Transverse colon (tissue), 4 donors: ENCODE measurements around the gene TRIM51. TPM values are rescaled to one million over a fixed set of nuclear protein-coding genes. Genes with fewer than 3 reads are reported as not detected.
"Not testable (repeated sequence)": the region's sequence is repeated elsewhere in the genome, so short reads cannot be mapped to it uniquely, and the experiment has no call there.

ENCODE experiments used
- DNase-seq: peaks from one replicate; pipeline ENCODE4 v3.0.0-alpha.2; 2019
- H3K27ac ChIP-seq, 4 donors: fragments of 200-600 bp; sonication (generic); 2 replicates each; pipeline ENCODE4 v1.5.1; 2016 to 2018; ENCODE audit warnings: inconsistent platforms in 4 of 4
- H3K27me3 ChIP-seq: fragments of 200-600 bp; sonication (generic); 2 replicates; pipeline ENCODE4 v1.5.1; 2017; ENCODE audit warnings: inconsistent platforms
- H3K36me3 ChIP-seq, 4 donors: fragments of 200-600 bp; sonication (generic); 2 replicates each; pipeline ENCODE4 v1.5.1; 2017 to 2019; ENCODE audit warnings: inconsistent platforms in 4 of 4
- H3K4me1 ChIP-seq, 4 donors: fragments of 200-600 bp; sonication (generic); 2 replicates each; pipeline ENCODE4 v1.5.1; 2017 to 2020; ENCODE audit warnings: inconsistent platforms in 4 of 4
- H3K4me3 ChIP-seq, 4 donors: fragments of 200-600 bp; sonication (generic); 1 replicate in 1 of 4; 2 replicates in 3 of 4; pipeline versions ENCODE4 v1.5.1 to v1.6.1; 2017 to 2019; ENCODE audit warnings: inconsistent platforms in 4 of 4
- H3K9me3 ChIP-seq, 2 donors: fragments of 200-600 bp; sonication (generic); 2 replicates each; pipeline ENCODE4 v1.5.1; 2017 to 2019; ENCODE audit warnings: inconsistent platforms in 2 of 2
- EP300 ChIP-seq: sonication (generic); formaldehyde crosslinking; IDR thresholded peaks from one replicate; pipeline ENCODE4 v1.6.1; 2017; ENCODE audit warnings: antibody characterized with exemption, low read depth
- POLR2A ChIP-seq: fragments of 450-650 bp; IDR thresholded peaks from one replicate; pipeline ENCODE4 v1.6.1; 2016; ENCODE audit warnings: antibody characterized with exemption, mild to moderate bottlenecking, moderate library complexity
- POLR2AphosphoS5 ChIP-seq, 3 donors: sonication (generic); formaldehyde crosslinking; IDR thresholded peaks; one replicate each; pipeline ENCODE4 v1.6.1; 2016; ENCODE audit warnings: antibody characterized with exemption in 3 of 3
- WGBS, 2 donors: methylation state at CpG; one replicate each; pipeline ENCODE4 v1.1.5; 2018; ENCODE audit warnings: low coverage in 1 of 2; 5-methylcytosine and 5-hydroxymethylcytosine counted together
- in situ Hi-C, 4 donors: fragments of 200-750 bp; cut with MboI; loops; one replicate each; pipeline versions ENCODE4 v1.15.0 to v1.15.1; 2017; ENCODE audit warnings: low sequenced_read_pairs in 3 of 4, low pct_ligation_motif_present in 1 of 4, low pct_unique_long_range_greater_than_20kb in 1 of 4
- intact Hi-C: fragments of 100-400 bp; cut with DNase I; formaldehyde crosslinking; loops from one replicate; pipeline ENCODE4 v1.15.1; 2023; ENCODE audit warnings: low total_unique reads
- total RNA-seq, 4 donors: library from RNA; depleted of rRNA; stranded (reverse); fragments of >200 nt; gene quantifications; one replicate each; pipeline ENCODE4 v1.1.0, GENCODE V29; 2016
- TF ChIP-seq, protein P1 (sequence below), 5 experiments: fragments of 200-600 bp in 3 of 5; fragments of 450-650 bp in 2 of 5; sonication (generic) in 3 of 5; IDR thresholded peaks; 1 replicate in 2 of 5; 2 replicates in 3 of 5; pipeline ENCODE4 v1.5.1; 2016 to 2017; ENCODE audit warnings: antibody characterized with exemption in 5 of 5, inconsistent platforms in 3 of 5, mild to moderate bottlenecking in 2 of 5, moderate library complexity in 1 of 5

The TRIM51 gene, protein sequence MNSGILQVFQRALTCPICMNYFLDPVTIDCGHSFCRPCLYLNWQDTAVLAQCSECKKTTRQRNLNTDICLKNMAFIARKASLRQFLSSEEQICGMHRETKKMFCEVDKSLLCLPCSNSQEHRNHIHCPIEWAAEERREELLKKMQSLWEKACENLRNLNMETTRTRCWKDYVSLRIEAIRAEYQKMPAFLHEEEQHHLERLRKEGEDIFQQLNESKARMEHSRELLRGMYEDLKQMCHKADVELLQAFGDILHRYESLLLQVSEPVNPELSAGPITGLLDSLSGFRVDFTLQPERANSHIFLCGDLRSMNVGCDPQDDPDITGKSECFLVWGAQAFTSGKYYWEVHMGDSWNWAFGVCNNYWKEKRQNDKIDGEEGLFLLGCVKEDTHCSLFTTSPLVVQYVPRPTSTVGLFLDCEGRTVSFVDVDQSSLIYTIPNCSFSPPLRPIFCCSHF
- not detected for total RNA-seq

DNA sequence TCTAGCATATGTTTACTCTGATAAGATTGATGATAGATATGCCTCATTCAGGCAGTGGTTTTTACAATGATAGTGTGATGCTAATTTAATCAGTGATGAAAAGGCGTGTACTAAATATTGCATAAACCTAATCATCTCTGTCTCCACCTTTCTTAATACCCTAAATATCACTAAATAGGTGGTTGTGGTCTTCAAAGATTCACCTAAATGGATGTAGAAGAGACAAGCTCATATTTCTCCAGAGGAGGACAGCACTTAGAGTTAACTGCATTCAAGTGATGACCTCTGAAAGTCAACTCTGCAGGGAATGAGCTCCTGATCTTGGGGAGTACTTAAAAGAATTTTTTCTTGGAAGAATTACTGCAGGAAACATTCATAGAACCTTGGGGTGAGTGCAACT, at the start of gene TRIM51:
TRIM51 (plus strand) TSS at position 301 of the 400 bp plus-strand sequence. CDS start 2,132 bp downstream, outside the sequence.
- 91 to 93% methylated on average over 1 of the region's 1 CpG for WGBS, 2 donors
- H3K4me1 ChIP-seq, DNase-seq, H3K4me3 ChIP-seq, intact Hi-C loops, in situ Hi-C loops, H3K27me3 ChIP-seq, H3K36me3 ChIP-seq, H3K9me3 ChIP-seq, H3K27ac ChIP-seq: not testable (repeated sequence)

DNA sequence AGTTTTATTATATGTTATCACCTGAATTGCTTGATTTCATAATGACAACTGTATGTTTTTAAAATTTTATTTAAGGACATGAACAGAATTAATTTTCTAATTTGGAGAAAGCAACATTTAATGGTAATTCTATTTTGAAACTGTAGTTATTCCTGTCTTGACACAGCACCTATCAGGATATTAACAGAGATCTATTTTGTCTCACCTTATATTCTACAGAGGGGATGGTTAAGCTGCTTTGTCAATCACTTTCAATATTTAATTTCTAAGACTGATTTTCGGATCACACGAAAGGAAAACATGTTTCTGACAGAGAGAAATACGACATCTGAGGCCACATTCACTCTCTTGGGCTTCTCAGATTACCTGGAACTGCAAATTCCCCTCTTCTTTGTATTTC, 44.6 kb upstream of the TRIM51 start, which contains the start of gene OR5D16:
OR5D16 (plus strand) TSS at position 301 of the 400 bp plus-strand sequence; CDS start at position 301, 0 bp downstream.
- no peaks in the 10 kb centered on the region for H3K9me3 ChIP-seq
- TF ChIP-seq POLR2AphosphoS5 (IDR thresholded peaks at IDR 0.05) (no peak), EP300 (no peak), POLR2A (no peak)
- TF ChIP-seq, protein P1, sequence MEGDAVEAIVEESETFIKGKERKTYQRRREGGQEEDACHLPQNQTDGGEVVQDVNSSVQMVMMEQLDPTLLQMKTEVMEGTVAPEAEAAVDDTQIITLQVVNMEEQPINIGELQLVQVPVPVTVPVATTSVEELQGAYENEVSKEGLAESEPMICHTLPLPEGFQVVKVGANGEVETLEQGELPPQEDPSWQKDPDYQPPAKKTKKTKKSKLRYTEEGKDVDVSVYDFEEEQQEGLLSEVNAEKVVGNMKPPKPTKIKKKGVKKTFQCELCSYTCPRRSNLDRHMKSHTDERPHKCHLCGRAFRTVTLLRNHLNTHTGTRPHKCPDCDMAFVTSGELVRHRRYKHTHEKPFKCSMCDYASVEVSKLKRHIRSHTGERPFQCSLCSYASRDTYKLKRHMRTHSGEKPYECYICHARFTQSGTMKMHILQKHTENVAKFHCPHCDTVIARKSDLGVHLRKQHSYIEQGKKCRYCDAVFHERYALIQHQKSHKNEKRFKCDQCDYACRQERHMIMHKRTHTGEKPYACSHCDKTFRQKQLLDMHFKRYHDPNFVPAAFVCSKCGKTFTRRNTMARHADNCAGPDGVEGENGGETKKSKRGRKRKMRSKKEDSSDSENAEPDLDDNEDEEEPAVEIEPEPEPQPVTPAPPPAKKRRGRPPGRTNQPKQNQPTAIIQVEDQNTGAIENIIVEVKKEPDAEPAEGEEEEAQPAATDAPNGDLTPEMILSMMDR (IDR thresholded peaks at IDR 0.05): no peak
- no peak within 1 kb of the TSS for H3K4me3 ChIP-seq
- WGBS, 2 donors: 36 to 52% methylated on average over 3 of the region's 3 CpGs
- no peak within 1 kb of the TSS for H3K27ac ChIP-seq
- no peak for DNase-seq
- H3K36me3 ChIP-seq: no peaks in the 10 kb centered on the region
- intact Hi-C loops: no loop called here
- H3K27me3 ChIP-seq: no peaks in the 10 kb centered on the region
- in situ Hi-C loops: no loop called here
- H3K4me1 ChIP-seq: no peaks in the 10 kb centered on the region

DNA sequence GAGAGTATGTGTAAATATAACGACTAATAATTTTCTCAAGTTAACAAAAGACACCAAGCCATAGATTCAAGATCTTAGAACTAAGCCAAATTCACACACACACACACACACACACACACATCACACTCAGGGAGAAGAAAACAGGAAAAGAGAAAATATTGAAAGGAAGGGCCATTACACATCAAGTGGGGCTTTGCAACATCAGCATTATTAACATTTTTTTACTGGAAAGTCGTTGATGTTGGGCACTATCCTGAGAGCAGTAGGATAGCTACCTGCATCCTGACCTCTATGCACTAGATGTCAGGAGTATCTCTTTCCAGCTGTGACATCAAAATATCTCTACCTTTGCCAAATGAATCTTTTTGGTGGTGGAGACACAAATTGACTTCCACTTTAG, 35.6 kb upstream of the TRIM51 start:
- Histone ChIP-seq H3K9me3 (peaks cover 0 to 3% of the 10 kb centered on the region in 2 donors), H3K4me3 (no peak overlapping the region), H3K27me3 (no peaks in the 10 kb centered on the region), H3K36me3 (no peaks in the 10 kb centered on the region), H3K4me1 (no peaks in the 10 kb centered on the region), H3K27ac (no peak overlapping the region)
- DNase-seq: no peak
- intact Hi-C loops (no loop called here), in situ Hi-C loops (no loop called here)
- WGBS, 2 donors: 37 to 47% methylated on average over 1 to 2 of the region's 2 CpGs
- TF ChIP-seq EP300: no peak
- TF ChIP-seq, protein P1 (IDR thresholded peaks at IDR 0.05): no peak
- TF ChIP-seq POLR2A: no peak
- TF ChIP-seq POLR2AphosphoS5 (IDR thresholded peaks at IDR 0.05): no peak

DNA sequence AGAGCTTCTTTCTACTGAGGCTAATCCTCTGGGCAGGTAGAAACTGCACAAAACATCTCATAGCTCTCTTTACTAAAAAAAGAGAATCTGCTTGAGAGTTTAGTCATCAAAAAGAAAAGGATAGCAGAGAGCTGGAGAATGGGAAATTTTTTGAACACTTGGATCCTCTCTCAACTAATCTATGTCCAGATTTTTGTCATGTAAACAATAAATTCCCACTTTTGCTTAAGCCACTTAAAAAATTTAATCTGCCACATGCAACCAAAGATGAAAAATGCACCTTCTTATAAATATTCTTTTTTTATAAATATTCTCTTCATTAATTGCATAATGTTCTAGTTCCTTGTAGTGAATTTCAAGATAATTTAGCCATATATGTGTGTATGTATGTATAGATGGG, 34.1 kb upstream of the TRIM51 start:
- H3K36me3 ChIP-seq: no peaks in the 10 kb centered on the region
- H3K4me1 ChIP-seq: no peaks in the 10 kb centered on the region
- no peaks in the 10 kb centered on the region for H3K27me3 ChIP-seq
- intact Hi-C loops (no loop called here), in situ Hi-C loops (no loop called here)
- no peak overlapping the region for H3K4me3 ChIP-seq
- no peak overlapping the region for H3K27ac ChIP-seq
- no peak for DNase-seq
- TF ChIP-seq POLR2AphosphoS5 (IDR thresholded peaks at IDR 0.05) (no peak), POLR2A (no peak)
- TF ChIP-seq, protein P1 (IDR thresholded peaks at IDR 0.05): no peak
- H3K9me3 ChIP-seq: peaks cover 0 to 3% of the 10 kb centered on the region in 2 donors

DNA sequence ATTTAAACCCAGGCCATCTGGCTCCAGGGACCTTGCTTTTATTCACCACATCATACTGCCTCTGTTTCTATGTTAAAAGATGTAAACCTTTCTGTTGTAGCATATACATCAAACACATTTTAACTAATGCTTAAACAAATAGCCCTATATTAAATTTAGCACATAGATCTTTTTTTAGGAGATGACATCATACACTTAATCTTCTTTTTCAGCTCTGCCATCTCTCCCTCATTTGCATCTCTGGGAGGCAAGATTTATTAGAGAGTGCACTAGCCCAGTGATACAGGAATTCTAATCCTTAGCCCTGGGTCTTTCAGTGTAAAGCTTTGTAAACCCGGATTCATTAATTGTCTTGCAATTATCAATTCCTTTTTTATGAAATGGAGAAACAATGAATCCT, 31.0 kb upstream of the TRIM51 start:
- WGBS, 2 donors: 74 to 80% methylated on average over 1 of the region's 1 CpG
- no peak overlapping the region for H3K27ac ChIP-seq
- no peaks in the 10 kb centered on the region for H3K9me3 ChIP-seq
- no peak for DNase-seq
- H3K4me1 ChIP-seq: no peaks in the 10 kb centered on the region
- intact Hi-C loops: no loop called here
- in situ Hi-C loops: no loop called here
- TF ChIP-seq, protein P1 (IDR thresholded peaks at IDR 0.05): no peak
- H3K4me3 ChIP-seq: no peak overlapping the region
- H3K36me3 ChIP-seq: no peaks in the 10 kb centered on the region
- H3K27me3 ChIP-seq: no peaks in the 10 kb centered on the region
